K562 (cell line): ENCODE measurements around the gene EEF2. TPM values are rescaled to one million over a fixed set of nuclear protein-coding genes. Genes with fewer than 3 reads are reported as not detected.
A peak's percentile ranks its signal among the peaks of the same experiment; 100 is the strongest.

Experiments used
- ATAC-seq: fragments of 200-7000 bp; cut with Tn5 transposase; 3 replicates; pipeline ENCODE4 v1.9.1; 2020; ENCODE audit warnings: moderate library complexity
- BruUV-seq: library from RNA; stranded (reverse); fragments of 400-500 nt; replicated peaks from 2 replicates; lab custom pipeline; 2021; lab: Mats Ljungman, UMichigan
- CTCF ChIA-PET: fragments of 300-600 bp; formaldehyde crosslinking; extraction: SDS; loops from one replicate; lab custom pipeline; 2021; ENCODE audit warnings: low intra/inter-chr PET ratio; lab: Yijun Ruan, JAX
- POLR2A ChIA-PET: fragments of 300-600, 350-650 bp; sonication (Branson Sonifier 250); formaldehyde crosslinking; extraction: SDS; loops from one replicate; lab custom pipeline; 2021; ENCODE audit warnings: antibody characterized with exemption, inconsistent platforms; lab: Yijun Ruan, JAX
- DNase-seq, 4 experiments: peaks; one replicate each; pipeline versions ENCODE4 v3.0.0 to v3.0.0-alpha.2; 2011 to 2018; ENCODE audit warnings: low spot score in 3 of 4, mixed read lengths in 3 of 4; ENCODE audit errors: extremely low read depth in 1 of 4
- FAIRE-seq: peaks from 2 replicates; lab custom pipeline; 2011; peaks lifted over from hg19 to GRCh38; lab: Jason Lieb, UNC
- H2AFZ ChIP-seq: 2 replicates; pipeline ENCODE4 v1.6.0; 2011; ENCODE audit warnings: low read depth, low read length, control low read depth, inconsistent platforms
- H3K27ac ChIP-seq: fragments of 200-600 bp; 3 replicates; pipeline ENCODE4 v1.8.0; 2011; ENCODE audit warnings: low read depth, mild to moderate bottlenecking, control low read depth, inconsistent platforms, low read length, moderate library complexity, mixed read lengths; ENCODE audit errors: extremely low read depth
- H3K27me3 ChIP-seq, 2 experiments: fragments of 300-600 bp in 1 of 2; 2 replicates in 1 of 2; 3 replicates in 1 of 2; pipeline versions ENCODE4 v1.6.0 to v1.8.0; 2011; ENCODE audit warnings: inconsistent platforms in 2 of 2, low read length in 2 of 2, mild to moderate bottlenecking in 1 of 2, mixed read lengths in 1 of 2, moderate library complexity in 1 of 2; ENCODE audit not compliant: control insufficient read depth in 2 of 2, insufficient read depth in 2 of 2
- H3K36me3 ChIP-seq: fragments of 300-600 bp; 3 replicates; pipeline ENCODE4 v1.8.0; 2011; ENCODE audit warnings: mild to moderate bottlenecking, low read length, inconsistent platforms; ENCODE audit not compliant: control insufficient read depth, insufficient read depth
- H3K4me1 ChIP-seq, 2 experiments: fragments of 200-600 bp in 1 of 2; replicated peaks in 1 of 2; 2 replicates in 1 of 2; 3 replicates in 1 of 2; pipeline versions ENCODE4 v1.5.1 to v1.8.0; 2011; ENCODE audit warnings: inconsistent platforms in 2 of 2, low read length in 2 of 2, mild to moderate bottlenecking in 1 of 2, mixed read lengths in 1 of 2, moderate library complexity in 1 of 2; ENCODE audit not compliant: control insufficient read depth in 2 of 2, insufficient read depth in 2 of 2
- H3K4me2 ChIP-seq: 2 replicates; pipeline ENCODE4 v1.6.1; 2011; ENCODE audit warnings: low read length, control low read depth, inconsistent platforms, mixed read lengths; ENCODE audit not compliant: insufficient read depth
- H3K4me3 ChIP-seq: fragments of 200-600 bp; sonication (generic), shearing (Covaris generic); 2 replicates; pipeline ENCODE4 v1.5.1; 2016; ENCODE audit warnings: control low read depth, inconsistent platforms
- H3K79me2 ChIP-seq: fragments of 200-600 bp; 3 replicates; pipeline ENCODE4 v1.8.0; 2011; ENCODE audit warnings: low read length, inconsistent platforms; ENCODE audit not compliant: control insufficient read depth, insufficient read depth
- H3K9ac ChIP-seq, 2 experiments: 2 replicates each; pipeline versions ENCODE4 v1.6.0 to v1.6.1; 2011; ENCODE audit warnings: low read depth in 2 of 2, low read length in 2 of 2, control low read depth in 1 of 2, inconsistent platforms in 1 of 2, mild to moderate bottlenecking in 1 of 2, mixed read lengths in 1 of 2; ENCODE audit not compliant: insufficient read depth in 1 of 2
- H3K9me1 ChIP-seq: one replicate; pipeline ENCODE4 v1.6.0; 2011; ENCODE audit warnings: inconsistent platforms, mild to moderate bottlenecking, low read length, moderate library complexity; ENCODE audit not compliant: control insufficient read depth, insufficient read depth
- H3K9me3 ChIP-seq: replicated peaks from 2 replicates; pipeline ENCODE4 v1.5.1; 2011; ENCODE audit warnings: low read depth, low read length, inconsistent platforms; ENCODE audit not compliant: control insufficient read depth, insufficient read depth
- H4K20me1 ChIP-seq: replicated peaks from 2 replicates; pipeline ENCODE4 v1.6.1; 2011; ENCODE audit warnings: low read length, inconsistent platforms, mixed read lengths; ENCODE audit not compliant: control insufficient read depth, insufficient read depth
- CBX2 ChIP-seq: fragments of 200-600 bp; sonication (generic); IDR thresholded peaks from one replicate; pipeline ENCODE4 v1.6.1; 2012; ENCODE audit warnings: mild to moderate bottlenecking, low read length, inconsistent platforms; ENCODE audit not compliant: insufficient read depth, poor library complexity, severe bottlenecking
- RBFOX2 ChIP-seq: fragments of 200-400 bp; formaldehyde crosslinking; IDR thresholded peaks from 2 replicates; pipeline ENCODE4 v1.6.1; 2017; ENCODE audit warnings: low read depth, mild to moderate bottlenecking, low read length, moderate library complexity
- ZNF165 ChIP-seq: fragments of 250-450 bp; sonication (Bioruptor Pico); IDR thresholded peaks from 2 replicates; pipeline ENCODE4 v1.4.0; 2020; ENCODE audit warnings: borderline replicate concordance
- WGBS: fragments of 100-300 bp; shearing (Covaris generic); methylation state at CpG from one replicate; pipeline ENCODE4 v1.1.6; 2016; ENCODE audit warnings: low coverage, mixed read lengths; ENCODE audit not compliant: insufficient coverage; ENCODE audit errors: missing lambda C conversion rate; 5-methylcytosine and 5-hydroxymethylcytosine counted together
- in situ Hi-C: fragments of 300-500 bp; cut with MboI; formaldehyde crosslinking; loops from 4 replicates; pipeline ENCODE4 v1.15.0; 2018; ENCODE audit warnings: inconsistent platforms, mixed read lengths
- intact Hi-C: fragments of 100-400 bp; cut with micrococcal nuclease; formaldehyde crosslinking; loops from 2 replicates; pipeline ENCODE4 v1.14.2; 2022
- polyA plus RNA-seq, 8 experiments: library from polyadenylated mRNA; depleted of rRNA in 4 of 8; stranded (reverse) in 5 of 8; unstranded in 3 of 8; fragments of >200 nt; fragmentation: Nextera tagmentation in 2 of 8; fragmentation: Illumina TruSeq in 1 of 8; extraction: Ambion mirVana in 2 of 8; extraction: Trizol in 1 of 8; gene quantifications; 2 replicates each; pipeline versions ENCODE4 v1.2.1 to v1.2.3, GENCODE V29; 2011 to 2014; ENCODE audit warnings: inconsistent platforms in 1 of 8, missing spikeins in 1 of 8
- total RNA-seq, 7 experiments: library from RNA; depleted of rRNA in 6 of 7; stranded (reverse); fragments of >200 nt in 6 of 7; fragmentation: Illumina TruSeq in 2 of 7; extraction: Trizol in 2 of 7; gene quantifications; 2 replicates each; pipeline versions ENCODE4 v1.2.1 to v1.2.3, GENCODE V29; 2011 to 2021; ENCODE audit warnings: low replicate concordance in 1 of 7
- TF ChIP-seq, protein P1 (sequence below), 2 experiments: fragments of 450-650 bp; IDR thresholded peaks; 2 replicates each; pipeline ENCODE4 v1.6.1; 2016; ENCODE audit warnings: mild to moderate bottlenecking in 2 of 2, borderline replicate concordance in 1 of 2, low read depth in 1 of 2, moderate library complexity in 1 of 2

The EEF2 gene
- total and polyA plus RNA-seq, 9 of the 15 experiments (the other 6 are each of a cell fraction or from before 2014, with no cell fraction given): 372 to 3,003 (median 1,453) TPM

DNA sequence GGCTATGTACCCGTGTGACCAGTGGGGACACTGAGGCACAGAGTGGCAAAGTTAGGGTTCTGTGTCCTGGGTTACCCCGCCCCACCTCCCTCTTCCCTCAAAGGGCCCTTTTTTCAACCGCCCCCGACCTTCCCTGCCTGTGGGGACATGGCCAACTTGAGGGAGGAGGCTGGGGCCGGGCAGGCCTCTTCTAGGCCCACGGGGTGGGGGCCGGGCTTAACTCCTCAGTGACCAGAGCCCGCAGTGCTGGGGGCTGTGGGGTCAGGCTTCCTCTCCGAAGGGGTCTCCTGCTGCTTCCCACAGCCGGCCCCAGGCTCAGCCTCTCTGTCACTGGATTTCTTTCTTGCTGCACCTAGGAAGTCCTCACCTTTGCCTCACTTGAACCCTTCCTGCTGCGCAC, 46.2 kb upstream of the EEF2 start:
- no peak overlapping the region for H3K4me3 ChIP-seq
- H3K27ac ChIP-seq: no peak overlapping the region
- no peak for DNase-seq
- BruUV-seq: no TSS peak
- H3K36me3 ChIP-seq: peaks cover 58% of the 10 kb centered on the region
- no peaks in the 10 kb centered on the region; the same call in 1 of the 2 replicates for H4K20me1 ChIP-seq
- H3K4me2 ChIP-seq: no peak overlapping the region
- FAIRE-seq: no peak
- no peak overlapping the region for H3K9ac ChIP-seq
- ChIA-PET POLR2A (interaction anchor here (0.5 kb wide), 1 partner anchor 8 kb away, joined by 3 read pairs; no protein-coding TSS in a partner anchor), CTCF (no interaction called here)
- WGBS: 79% methylated on average over 7 of the region's 11 CpGs
- no peaks in the 10 kb centered on the region for H3K9me1 ChIP-seq
- intact Hi-C loops (no loop called here), in situ Hi-C loops (no loop called here)
- H2AFZ ChIP-seq: no peak overlapping the region
- H3K9me3 ChIP-seq: peaks cover 2% of the 10 kb centered on the region
- peaks cover 0 to 38% of the 10 kb centered on the region in 2 experiments; a peak in 2 of 5 replicates for H3K4me1 ChIP-seq
- H3K27me3 ChIP-seq: no peaks in the 10 kb centered on the region
- TF ChIP-seq, protein P1, sequence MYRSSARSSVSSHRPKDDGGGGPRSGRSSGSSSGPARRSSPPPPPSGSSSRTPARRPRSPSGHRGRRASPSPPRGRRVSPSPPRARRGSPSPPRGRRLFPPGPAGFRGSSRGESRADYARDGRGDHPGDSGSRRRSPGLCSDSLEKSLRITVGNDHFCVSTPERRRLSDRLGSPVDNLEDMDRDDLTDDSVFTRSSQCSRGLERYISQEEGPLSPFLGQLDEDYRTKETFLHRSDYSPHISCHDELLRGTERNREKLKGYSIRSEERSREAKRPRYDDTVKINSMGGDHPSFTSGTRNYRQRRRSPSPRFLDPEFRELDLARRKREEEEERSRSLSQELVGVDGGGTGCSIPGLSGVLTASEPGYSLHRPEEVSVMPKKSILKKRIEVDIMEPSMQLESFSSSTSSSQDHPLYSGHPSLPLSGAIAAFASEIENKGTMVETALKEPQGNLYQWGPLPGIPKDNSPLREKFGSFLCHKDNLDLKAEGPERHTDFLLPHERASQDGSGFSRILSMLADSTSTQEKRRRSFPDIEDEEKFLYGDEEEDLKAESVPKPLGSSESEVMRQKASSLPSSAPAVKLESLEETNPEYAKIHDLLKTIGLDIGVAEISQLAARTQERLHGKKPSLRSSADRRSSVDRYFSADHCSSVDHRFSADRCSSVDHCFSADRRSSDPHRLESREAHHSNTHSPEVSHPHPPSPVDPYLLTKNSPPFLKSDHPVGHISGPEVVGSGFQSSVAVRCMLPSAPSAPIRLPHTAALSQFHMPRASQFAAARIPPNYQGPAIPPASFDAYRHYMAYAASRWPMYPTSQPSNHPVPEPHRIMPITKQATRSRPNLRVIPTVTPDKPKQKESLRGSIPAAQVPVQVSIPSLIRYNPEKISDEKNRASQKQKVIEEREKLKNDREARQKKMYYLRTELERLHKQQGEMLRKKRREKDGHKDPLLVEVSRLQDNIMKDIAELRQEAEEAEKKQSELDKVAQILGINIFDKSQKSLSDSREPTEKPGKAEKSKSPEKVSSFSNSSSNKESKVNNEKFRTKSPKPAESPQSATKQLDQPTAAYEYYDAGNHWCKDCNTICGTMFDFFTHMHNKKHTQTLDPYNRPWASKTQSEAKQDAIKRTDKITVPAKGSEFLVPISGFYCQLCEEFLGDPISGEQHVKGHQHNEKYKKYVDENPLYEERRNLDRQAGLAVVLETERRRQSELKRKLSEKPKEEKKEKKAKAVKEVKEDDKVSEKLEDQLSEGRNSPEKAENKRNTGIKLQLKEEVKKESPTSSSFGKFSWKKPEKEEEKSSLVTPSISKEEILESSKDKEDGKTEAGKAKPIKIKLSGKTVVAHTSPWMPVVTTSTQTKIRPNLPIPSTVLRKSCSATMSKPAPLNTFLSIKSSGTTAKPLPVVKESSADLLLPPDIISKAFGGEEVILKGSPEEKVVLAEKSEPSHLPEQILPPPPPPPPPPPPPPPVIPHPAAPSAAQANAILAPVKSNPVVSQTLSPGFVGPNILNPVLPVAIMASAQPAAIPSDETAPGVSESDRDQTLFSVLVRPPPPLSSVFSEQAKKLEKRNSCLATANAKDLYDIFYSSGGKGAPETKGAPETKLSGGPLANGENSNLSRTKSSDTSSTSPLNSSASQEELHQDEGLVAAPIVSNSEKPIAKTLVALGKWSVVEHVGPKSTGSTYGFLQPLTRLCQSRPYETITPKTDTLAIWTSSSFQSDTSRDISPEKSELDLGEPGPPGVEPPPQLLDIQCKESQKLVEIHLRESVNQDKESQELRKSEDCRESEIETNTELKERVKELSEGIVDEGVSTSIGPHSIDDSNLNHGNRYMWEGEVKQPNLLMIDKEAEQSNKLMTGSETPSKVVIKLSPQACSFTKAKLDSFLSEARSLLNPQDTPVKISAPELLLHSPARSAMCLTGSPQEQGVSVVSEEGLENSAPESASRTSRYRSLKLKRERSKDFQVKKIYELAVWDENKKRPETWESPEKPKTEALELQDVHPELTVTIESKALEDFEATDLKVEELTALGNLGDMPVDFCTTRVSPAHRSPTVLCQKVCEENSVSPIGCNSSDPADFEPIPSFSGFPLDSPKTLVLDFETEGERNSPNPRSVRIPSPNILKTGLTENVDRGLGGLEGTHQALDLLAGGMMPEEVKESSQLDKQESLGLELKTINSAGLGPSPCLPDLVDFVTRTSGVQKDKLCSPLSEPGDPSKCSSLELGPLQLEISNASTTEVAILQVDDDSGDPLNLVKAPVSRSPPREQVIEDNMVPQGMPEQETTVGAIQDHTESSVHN (IDR thresholded peaks at IDR 0.05; ENCODE audit: borderline replicate concordance in 1 of 2, low read depth in 1 of 2): no peak
- TF ChIP-seq RBFOX2 (0 out of 2 replicates have a peak, but pooled peaks have one; percentile 4), ZNF165 (CRISPR knock-in tag) (no peak), CBX2 (no peak)
- no peak for ATAC-seq
- no peaks in the 10 kb centered on the region for H3K79me2 ChIP-seq
